K562 (cell line): ENCODE measurements around the gene SLC22A4. TPM values are rescaled to one million over a fixed set of nuclear protein-coding genes. Genes with fewer than 3 reads are reported as not detected.

ENCODE experiments used
- ATAC-seq: fragments of 200-7000 bp; cut with Tn5 transposase; 3 replicates; pipeline ENCODE4 v1.9.1; 2020; ENCODE audit warnings: moderate library complexity
- BruUV-seq: library from RNA; stranded (reverse); fragments of 400-500 nt; replicated peaks from 2 replicates; lab custom pipeline; 2021; lab: Mats Ljungman, UMichigan
- CTCF ChIA-PET: fragments of 300-600 bp; formaldehyde crosslinking; extraction: SDS; loops from one replicate; lab custom pipeline; 2021; ENCODE audit warnings: low intra/inter-chr PET ratio; lab: Yijun Ruan, JAX
- POLR2A ChIA-PET: fragments of 300-600, 350-650 bp; sonication (Branson Sonifier 250); formaldehyde crosslinking; extraction: SDS; loops from one replicate; lab custom pipeline; 2021; ENCODE audit warnings: antibody characterized with exemption, inconsistent platforms; lab: Yijun Ruan, JAX
- DNase-seq, 4 experiments: peaks; one replicate each; pipeline versions ENCODE4 v3.0.0 to v3.0.0-alpha.2; 2011 to 2018; ENCODE audit warnings: low spot score in 3 of 4, mixed read lengths in 3 of 4; ENCODE audit errors: extremely low read depth in 1 of 4
- FAIRE-seq: peaks from 2 replicates; lab custom pipeline; 2011; peaks lifted over from hg19 to GRCh38; lab: Jason Lieb, UNC
- H2AFZ ChIP-seq: 2 replicates; pipeline ENCODE4 v1.6.0; 2011; ENCODE audit warnings: low read depth, low read length, control low read depth, inconsistent platforms
- H3K27ac ChIP-seq: fragments of 200-600 bp; 3 replicates; pipeline ENCODE4 v1.8.0; 2011; ENCODE audit warnings: low read depth, mild to moderate bottlenecking, control low read depth, inconsistent platforms, low read length, moderate library complexity, mixed read lengths; ENCODE audit errors: extremely low read depth
- H3K27me3 ChIP-seq, 2 experiments: fragments of 300-600 bp in 1 of 2; 2 replicates in 1 of 2; 3 replicates in 1 of 2; pipeline versions ENCODE4 v1.6.0 to v1.8.0; 2011; ENCODE audit warnings: inconsistent platforms in 2 of 2, low read length in 2 of 2, mild to moderate bottlenecking in 1 of 2, mixed read lengths in 1 of 2, moderate library complexity in 1 of 2; ENCODE audit not compliant: control insufficient read depth in 2 of 2, insufficient read depth in 2 of 2
- H3K36me3 ChIP-seq: fragments of 300-600 bp; 3 replicates; pipeline ENCODE4 v1.8.0; 2011; ENCODE audit warnings: mild to moderate bottlenecking, low read length, inconsistent platforms; ENCODE audit not compliant: control insufficient read depth, insufficient read depth
- H3K4me1 ChIP-seq, 2 experiments: fragments of 200-600 bp in 1 of 2; replicated peaks in 1 of 2; 2 replicates in 1 of 2; 3 replicates in 1 of 2; pipeline versions ENCODE4 v1.5.1 to v1.8.0; 2011; ENCODE audit warnings: inconsistent platforms in 2 of 2, low read length in 2 of 2, mild to moderate bottlenecking in 1 of 2, mixed read lengths in 1 of 2, moderate library complexity in 1 of 2; ENCODE audit not compliant: control insufficient read depth in 2 of 2, insufficient read depth in 2 of 2
- H3K4me2 ChIP-seq: 2 replicates; pipeline ENCODE4 v1.6.1; 2011; ENCODE audit warnings: low read length, control low read depth, inconsistent platforms, mixed read lengths; ENCODE audit not compliant: insufficient read depth
- H3K4me3 ChIP-seq: fragments of 200-600 bp; sonication (generic), shearing (Covaris generic); 2 replicates; pipeline ENCODE4 v1.5.1; 2016; ENCODE audit warnings: control low read depth, inconsistent platforms
- H3K79me2 ChIP-seq: fragments of 200-600 bp; 3 replicates; pipeline ENCODE4 v1.8.0; 2011; ENCODE audit warnings: low read length, inconsistent platforms; ENCODE audit not compliant: control insufficient read depth, insufficient read depth
- H3K9ac ChIP-seq, 2 experiments: 2 replicates each; pipeline versions ENCODE4 v1.6.0 to v1.6.1; 2011; ENCODE audit warnings: low read depth in 2 of 2, low read length in 2 of 2, control low read depth in 1 of 2, inconsistent platforms in 1 of 2, mild to moderate bottlenecking in 1 of 2, mixed read lengths in 1 of 2; ENCODE audit not compliant: insufficient read depth in 1 of 2
- H3K9me1 ChIP-seq: one replicate; pipeline ENCODE4 v1.6.0; 2011; ENCODE audit warnings: inconsistent platforms, mild to moderate bottlenecking, low read length, moderate library complexity; ENCODE audit not compliant: control insufficient read depth, insufficient read depth
- H3K9me3 ChIP-seq: replicated peaks from 2 replicates; pipeline ENCODE4 v1.5.1; 2011; ENCODE audit warnings: low read depth, low read length, inconsistent platforms; ENCODE audit not compliant: control insufficient read depth, insufficient read depth
- H4K20me1 ChIP-seq: replicated peaks from 2 replicates; pipeline ENCODE4 v1.6.1; 2011; ENCODE audit warnings: low read length, inconsistent platforms, mixed read lengths; ENCODE audit not compliant: control insufficient read depth, insufficient read depth
- ARID3A ChIP-seq: IDR thresholded peaks from 2 replicates; pipeline ENCODE4 v1.6.1; 2012; ENCODE audit warnings: low read depth, low read length, improper control_type of control experiment, borderline replicate concordance
- IFI16 ChIP-seq: fragments of 250-450 bp; sonication (Bioruptor Pico); IDR thresholded peaks from 2 replicates; pipeline ENCODE4 v2.1.2; 2022; ENCODE audit warnings: mild to moderate bottlenecking, inconsistent platforms
- NR2C1 ChIP-seq, 2 experiments: fragments of 450-650 bp; IDR thresholded peaks; 2 replicates each; pipeline ENCODE4 v1.6.1; 2017; ENCODE audit warnings: mild to moderate bottlenecking in 2 of 2, antibody characterized with exemption in 1 of 2, inconsistent platforms in 1 of 2, missing compliant biosample characterization in 1 of 2, missing genetic modification characterization in 1 of 2
- PREB ChIP-seq: sonication (generic); formaldehyde crosslinking; IDR thresholded peaks from 2 replicates; pipeline ENCODE4 v1.8.1; 2023; ENCODE audit warnings: mild to moderate bottlenecking, missing genetic modification reagents
- RAD21 ChIP-seq, 2 experiments: fragments of 250-450 bp in 1 of 2; fragments of 450-650 bp in 1 of 2; sonication (Bioruptor Pico) in 1 of 2; formaldehyde crosslinking in 1 of 2; IDR thresholded peaks in 1 of 2; conservative IDR thresholded peaks in 1 of 2; 2 replicates each; pipeline versions ENCODE4 v1.4.0 to v1.8.0; 2020 to 2022; ENCODE audit warnings: mild to moderate bottlenecking in 2 of 2, moderate library complexity in 1 of 2
- RCOR1 ChIP-seq, 2 experiments: IDR thresholded peaks; 2 replicates each; pipeline ENCODE4 v1.6.1; 2012; ENCODE audit warnings: low read depth in 2 of 2, low read length in 2 of 2, borderline replicate concordance in 1 of 2, improper control_type of control experiment in 1 of 2
- RFX1 ChIP-seq: fragments of 450-650 bp; IDR thresholded peaks from 2 replicates; pipeline ENCODE4 v1.6.1; 2016; ENCODE audit warnings: mild to moderate bottlenecking, moderate library complexity
- ZC3H11A ChIP-seq: IDR thresholded peaks from 2 replicates; pipeline ENCODE4 v1.6.1; 2012; ENCODE audit warnings: low read depth, low read length, improper control_type of control experiment
- ZNF175 ChIP-seq: fragments of 200-800 bp; sonication (Bioruptor generic); IDR thresholded peaks from 2 replicates; pipeline ENCODE4 v1.6.1; 2016; ENCODE audit warnings: low read depth, mild to moderate bottlenecking, missing genetic modification characterization, missing compliant biosample characterization
- ZNF408 ChIP-seq: fragments of 250-450 bp; sonication (Bioruptor Pico); IDR thresholded peaks from 2 replicates; pipeline ENCODE4 v1.4.0; 2020; ENCODE audit warnings: low read depth, mild to moderate bottlenecking, moderate library complexity
- ZNF512 ChIP-seq: IDR thresholded peaks from 2 replicates; pipeline ENCODE4 v1.6.1; 2016; ENCODE audit warnings: missing genetic modification characterization, missing compliant biosample characterization
- ZNF717 ChIP-seq: fragments of 250-450 bp; sonication (Bioruptor Pico); IDR thresholded peaks from 2 replicates; pipeline ENCODE4 v1.5.0; 2021
- ZNF830 ChIP-seq: fragments of 250-450 bp; sonication (Bioruptor Pico); IDR thresholded peaks from 2 replicates; pipeline ENCODE4 v1.5.0; 2021; ENCODE audit warnings: mild to moderate bottlenecking
- WGBS: fragments of 100-300 bp; shearing (Covaris generic); methylation state at CpG from one replicate; pipeline ENCODE4 v1.1.6; 2016; ENCODE audit warnings: low coverage, mixed read lengths; ENCODE audit not compliant: insufficient coverage; ENCODE audit errors: missing lambda C conversion rate; 5-methylcytosine and 5-hydroxymethylcytosine counted together
- in situ Hi-C: fragments of 300-500 bp; cut with MboI; formaldehyde crosslinking; loops from 4 replicates; pipeline ENCODE4 v1.15.0; 2018; ENCODE audit warnings: inconsistent platforms, mixed read lengths
- intact Hi-C: fragments of 100-400 bp; cut with micrococcal nuclease; formaldehyde crosslinking; loops from 2 replicates; pipeline ENCODE4 v1.14.2; 2022
- polyA plus RNA-seq, 8 experiments: library from polyadenylated mRNA; depleted of rRNA in 4 of 8; stranded (reverse) in 5 of 8; unstranded in 3 of 8; fragments of >200 nt; fragmentation: Nextera tagmentation in 2 of 8; fragmentation: Illumina TruSeq in 1 of 8; extraction: Ambion mirVana in 2 of 8; extraction: Trizol in 1 of 8; gene quantifications; 2 replicates each; pipeline versions ENCODE4 v1.2.1 to v1.2.3, GENCODE V29; 2011 to 2014; ENCODE audit warnings: inconsistent platforms in 1 of 8, missing spikeins in 1 of 8
- total RNA-seq, 7 experiments: library from RNA; depleted of rRNA in 6 of 7; stranded (reverse); fragments of >200 nt in 6 of 7; fragmentation: Illumina TruSeq in 2 of 7; extraction: Trizol in 2 of 7; gene quantifications; 2 replicates each; pipeline versions ENCODE4 v1.2.1 to v1.2.3, GENCODE V29; 2011 to 2021; ENCODE audit warnings: low replicate concordance in 1 of 7

SLC22A4 gene
- total and polyA plus RNA-seq, 9 of the 15 experiments (the other 6 are each of a cell fraction or from before 2014, with no cell fraction given) = 2.7 to 9.5 (median 6.2) TPM

- no peaks in the 10 kb centered on the region for H3K9me1 ChIP-seq
- DNase-seq (peak; percentile 59 to 85 (median 65)), ATAC-seq (peak; percentile 82), FAIRE-seq (peak; percentile 81)
- no peak overlapping the region for H3K27ac ChIP-seq
- no peaks in the 10 kb centered on the region for H3K9me3 ChIP-seq
- H3K4me3 ChIP-seq = no peak overlapping the region
- no peak overlapping the region; the same call in 1 of the 2 replicates for H3K4me2 ChIP-seq
- in situ Hi-C loops = no loop called here
- H3K36me3 ChIP-seq = peaks cover 10% of the 10 kb centered on the region; the same call in 2 of the 3 replicates
- no TSS peak for BruUV-seq
- ChIA-PET POLR2A (interaction anchor here (0.6 to 1.1 kb wide), 4 partner anchors 9 to 97 kb away, joined by 3 to 4 read pairs (median 3); partner anchors contain the start of genes SLC22A4 and SLC22A5), CTCF (interaction anchor here (1.1 to 2.0 kb wide), 3 partner anchors 41 to 207 kb away, joined by 3 to 11 read pairs (median 7); no protein-coding TSS in a partner anchor)
- H3K4me1 ChIP-seq = peaks cover 12 to 41% of the 10 kb centered on the region in 2 experiments; a peak in 4 of 5 replicates
- H2AFZ ChIP-seq = peak overlapping the region; percentile 76
- WGBS = 51% methylated on average over 37 of the region's 37 CpGs
- intact Hi-C loops = loop anchor here (1.0 to 5.0 kb wide), 5 partner anchors 35 to 229 kb away; partner anchors contain the start of gene SLC22A5
- H3K79me2 ChIP-seq = no peaks in the 10 kb centered on the region
- H4K20me1 ChIP-seq = no peaks in the 10 kb centered on the region
- H3K27me3 ChIP-seq = no peaks in the 10 kb centered on the region
- peak overlapping the region in 1 of 2 experiments; percentile 80; a peak in 2 of 4 replicates for H3K9ac ChIP-seq
- TF ChIP-seq NR2C1 (IDR thresholded peaks at IDR 0.05) = no peak
- no peak for TF ChIP-seq NR2C1 (tag; IDR thresholded peaks at IDR 0.05)
- no peak for TF ChIP-seq PREB (CRISPR knock-in tag)
- TF ChIP-seq ZNF717 (CRISPR knock-in tag) = no peak
- no peak for TF ChIP-seq ZNF175 (CRISPR knock-in tag)
- no peak for TF ChIP-seq ZNF512 (tag)
- TF ChIP-seq RAD21 (CRISPR knock-in tag; conservative IDR thresholded peaks at IDR 0.05 in 1 of 2, IDR thresholded peaks at IDR 0.05 in 1 of 2) = peak; percentile 62 to 89
- 0 out of 4 replicates have a peak, but pooled peaks of 1 of the 2 experiments have one; percentile 16 for TF ChIP-seq RCOR1 (IDR thresholded peaks at IDR 0.05; ENCODE audit: borderline replicate concordance in 1 of 2, low read depth in 2 of 2, low read length in 2 of 2)
- TF ChIP-seq ARID3A = no peak
- TF ChIP-seq ZC3H11A = no peak
- no peak for TF ChIP-seq IFI16 (CRISPR knock-in tag)
- no peak for TF ChIP-seq RFX1
- no peak for TF ChIP-seq ZNF830 (CRISPR knock-in tag)
- TF ChIP-seq ZNF408 (CRISPR knock-in tag) = no peak
Measured at GRCh38 chr5:132272311-132273210, 21.6 kb upstream of the SLC22A4 start.
